HG02840 (cell line): Measurements from ENCODE around the gene TSPAN11.

Experiments
- ATAC-seq: cut with Tn5 transposase; IDR thresholded peaks from one replicate; pipeline ENCODE4 v1.9.1; 2021; ENCODE audit warnings: mild to moderate bottlenecking, moderate library complexity, moderate number of reproducible peaks; ENCODE audit not compliant: unreplicated experiment, low FRiP score

The TSPAN11 gene

DNA sequence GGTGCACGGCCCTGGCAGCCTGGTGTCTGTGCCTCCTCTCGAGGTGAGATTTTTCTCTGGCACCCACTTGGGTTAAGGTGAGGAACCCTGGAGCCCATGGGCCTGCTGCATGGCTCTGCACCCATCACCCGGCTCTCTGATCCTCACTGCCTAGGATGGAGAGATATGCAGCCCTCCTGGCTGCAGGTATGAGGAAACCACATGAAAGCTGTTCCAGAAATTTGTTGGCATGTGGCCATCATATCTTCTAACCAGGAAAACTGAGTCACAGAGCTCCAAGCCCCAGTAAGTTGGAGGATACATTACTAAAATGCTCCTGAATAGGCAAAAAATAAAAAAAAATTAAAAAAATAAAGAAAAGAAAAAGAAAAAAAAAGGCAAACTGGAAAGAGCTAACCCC is 107.8 kb downstream of the TSPAN11 start:
- no peak for ATAC-seq

- ATAC-seq: no peak
These were observed 108.7 kb downstream of the TSPAN11 start for GRCh38 chr12:31035226-31035625.

GRCh38 chr12:31035967-31036665 is 109.6 kb downstream of the TSPAN11 start:
- ATAC-seq: no peak

- no peak for ATAC-seq
These were observed 110.5 kb downstream of the TSPAN11 start for GRCh38 chr12:31037028-31037427.

- no peak for ATAC-seq
These were observed 111.4 kb downstream of the TSPAN11 start for GRCh38 chr12:31037931-31038330.

DNA sequence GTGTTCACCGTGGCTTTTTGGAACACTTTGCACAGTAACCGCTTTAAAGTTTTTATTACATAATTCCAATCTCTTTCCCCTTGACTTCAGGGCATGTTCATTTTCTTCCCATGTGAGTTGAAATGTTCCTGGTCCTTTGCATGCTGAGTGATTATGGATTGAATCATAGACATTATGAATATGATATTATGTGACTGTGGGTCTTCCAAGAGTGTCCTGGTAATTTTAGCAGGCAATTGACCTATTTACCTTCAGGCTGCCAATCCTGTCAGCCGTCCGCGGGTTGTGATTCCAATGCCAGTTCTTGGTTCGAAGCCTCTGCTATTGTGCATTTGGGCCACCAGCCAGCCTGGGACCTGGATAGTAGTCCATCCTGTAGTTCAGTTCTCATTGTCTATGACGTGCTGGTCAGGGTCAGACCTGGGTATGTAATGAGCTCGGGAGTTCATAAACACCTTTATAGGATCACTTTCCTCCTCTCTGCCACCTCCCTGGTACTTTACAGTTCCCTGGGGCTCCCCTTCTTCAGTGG is 114.6 kb downstream of the TSPAN11 start:
- no peak for ATAC-seq
